Memory B cell (primary cell): ENCODE results near the gene RUNX2.

Experiments
- ATAC-seq: fragments of 150-1000 bp; cut with Tn5 transposase; 2 replicates; pipeline ENCODE4 v1.10.0; 2021; ENCODE audit warnings: low read depth, mild to moderate bottlenecking, moderate library complexity
- DNase-seq, 2 donors: peaks; one replicate each; pipeline ENCODE4 v3.0.0; 2022; ENCODE audit warnings: low spot score in 2 of 2
- H3K27ac Mint-ChIP-seq: one replicate; pipeline ENCODE4 v1.8.0; 2022; ENCODE audit warnings: mild to moderate bottlenecking, moderate library complexity, mixed read lengths
- H3K27me3 Mint-ChIP-seq: one replicate; pipeline ENCODE4 v1.8.0; 2022; ENCODE audit warnings: mixed read lengths
- H3K36me3 Mint-ChIP-seq: one replicate; pipeline ENCODE4 v1.8.0; 2022; ENCODE audit warnings: mild to moderate bottlenecking, mixed read lengths
- H3K4me1 Mint-ChIP-seq: one replicate; pipeline ENCODE4 v1.8.0; 2022; ENCODE audit warnings: mixed read lengths
- H3K4me3 Mint-ChIP-seq: one replicate; pipeline ENCODE4 v1.8.0; 2022; ENCODE audit warnings: mild to moderate bottlenecking, moderate library complexity, mixed read lengths
- H3K9me3 Mint-ChIP-seq: one replicate; pipeline ENCODE4 v1.8.0; 2022; ENCODE audit warnings: mixed read lengths

The RUNX2 gene

DNA sequence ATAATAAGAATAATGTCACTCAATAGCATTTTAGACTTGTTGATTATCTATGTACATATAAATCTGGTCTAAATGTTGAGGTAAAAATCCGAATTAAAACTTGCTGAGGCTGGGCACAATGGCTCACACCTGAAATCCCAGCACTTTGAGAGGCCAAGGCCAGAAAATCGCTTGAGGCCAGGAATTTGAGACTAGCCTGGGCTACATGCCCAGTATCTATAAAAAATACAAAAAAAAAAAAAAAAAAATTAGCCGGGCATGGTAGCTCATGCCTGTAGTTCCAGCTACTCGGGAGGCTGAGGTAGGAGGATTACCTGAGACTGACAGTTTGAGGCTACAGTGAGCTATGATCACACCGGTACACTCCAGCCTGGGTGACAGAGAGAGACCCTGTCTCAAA, 83.8 kb downstream of the RUNX2 start:
- ATAC-seq, result no peak
- Mint-ChIP-seq H3K9me3 (no peaks in the 10 kb centered on the region), H3K36me3 (no peaks in the 10 kb centered on the region), H3K4me1 (peaks cover 7% of the 10 kb centered on the region), H3K27me3 (peaks cover 3% of the 10 kb centered on the region), H3K27ac (no peak overlapping the region), H3K4me3 (no peak overlapping the region)
- no peak for DNase-seq

DNA sequence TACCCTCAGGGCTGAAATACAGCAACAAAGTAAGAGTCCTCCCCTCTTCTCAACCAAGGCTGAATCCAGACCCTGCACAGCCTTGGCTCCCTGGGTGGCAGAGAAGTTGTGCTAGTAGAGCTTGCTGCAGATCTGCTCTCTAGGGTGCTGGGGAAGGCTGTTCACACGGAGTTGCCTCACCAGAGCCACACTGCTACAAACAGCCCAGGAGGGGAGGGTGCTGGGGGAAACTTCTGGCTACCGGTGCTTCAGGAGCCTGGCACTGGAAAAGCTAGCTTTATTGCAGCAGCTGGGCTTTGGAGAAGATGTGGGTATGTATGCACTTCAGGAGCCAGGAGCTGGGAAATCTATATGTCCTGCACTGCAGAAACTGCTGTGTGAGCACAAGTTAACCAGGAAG, 87.2 kb downstream of the RUNX2 start:
- Mint-ChIP-seq H3K4me1 (peaks cover 17% of the 10 kb centered on the region), H3K36me3 (no peaks in the 10 kb centered on the region), H3K27me3 (peaks cover 12% of the 10 kb centered on the region), H3K4me3 (no peak overlapping the region), H3K9me3 (no peaks in the 10 kb centered on the region), H3K27ac (no peak overlapping the region)
- DNase-seq (no peak), ATAC-seq (no peak)

GRCh38 chr6:45415788-45416518, 87.8 kb downstream of the RUNX2 start:
- DNase-seq, result no peak
- peaks cover 17% of the 10 kb centered on the region for H3K4me1 Mint-ChIP-seq
- no peak overlapping the region for H3K4me3 Mint-ChIP-seq
- ATAC-seq, result no peak
- H3K27ac Mint-ChIP-seq, result no peak overlapping the region
- H3K27me3 Mint-ChIP-seq, result peaks cover 12% of the 10 kb centered on the region
- no peaks in the 10 kb centered on the region for H3K36me3 Mint-ChIP-seq
- H3K9me3 Mint-ChIP-seq, result no peaks in the 10 kb centered on the region

GRCh38 chr6:45416700-45417099, 88.6 kb downstream of the RUNX2 start:
- Mint-ChIP-seq H3K27me3 (peaks cover 17% of the 10 kb centered on the region), H3K4me1 (peaks cover 22% of the 10 kb centered on the region), H3K36me3 (no peaks in the 10 kb centered on the region), H3K4me3 (no peak overlapping the region), H3K9me3 (no peaks in the 10 kb centered on the region), H3K27ac (no peak overlapping the region)
- ATAC-seq (no peak), DNase-seq (no peak)

DNA sequence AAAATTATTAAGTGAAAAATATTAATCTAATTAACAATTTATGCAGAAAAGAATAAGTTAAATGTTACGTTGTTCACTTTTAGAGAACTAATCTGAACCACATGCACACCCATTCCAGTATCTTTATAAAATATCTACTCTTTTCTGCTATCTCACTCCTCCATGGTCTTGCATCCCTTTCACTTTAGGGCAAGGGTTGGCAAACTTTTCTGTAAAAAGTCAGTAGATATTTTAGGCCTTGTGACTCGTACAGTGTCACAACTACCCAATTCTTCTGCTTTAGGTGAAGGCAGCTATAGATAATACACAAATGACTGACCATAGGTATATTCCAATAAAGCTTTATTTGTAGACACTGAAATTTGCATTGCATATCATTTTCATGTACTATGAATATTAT, 89.3 kb downstream of the RUNX2 start:
- no peak for DNase-seq
- H3K36me3 Mint-ChIP-seq, result no peaks in the 10 kb centered on the region
- H3K9me3 Mint-ChIP-seq, result no peaks in the 10 kb centered on the region
- H3K27ac Mint-ChIP-seq, result no peak overlapping the region
- H3K4me1 Mint-ChIP-seq, result peaks cover 27% of the 10 kb centered on the region
- H3K4me3 Mint-ChIP-seq, result no peak overlapping the region
- peaks cover 21% of the 10 kb centered on the region for H3K27me3 Mint-ChIP-seq
- no peak for ATAC-seq

DNA sequence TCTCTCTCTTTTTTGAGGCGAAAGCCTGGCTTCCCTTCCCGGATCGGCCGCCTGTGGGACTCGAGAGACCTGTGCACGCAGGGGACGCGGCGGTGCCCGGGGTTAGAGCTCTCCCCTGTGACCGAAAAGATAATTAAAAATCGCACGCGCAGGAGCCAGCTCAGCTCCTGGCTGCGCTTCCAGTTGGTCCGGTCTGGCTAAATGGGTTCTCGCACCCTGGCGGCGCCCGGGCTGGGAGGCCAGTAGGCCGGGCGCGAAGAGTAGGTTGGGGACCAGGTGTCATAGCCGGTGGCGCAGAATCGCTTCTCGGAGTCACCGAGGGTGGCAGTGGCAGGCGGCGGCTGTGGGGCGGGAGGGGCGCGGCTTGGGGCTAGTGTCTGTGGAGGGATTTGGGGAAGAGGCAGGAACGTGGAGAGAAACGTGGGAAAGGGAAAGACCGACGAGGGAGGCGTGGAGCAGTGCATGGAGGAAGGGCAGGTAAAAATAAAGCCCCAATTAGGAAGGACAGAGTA, 91.5 kb downstream of the RUNX2 start:
- peaks cover 37% of the 10 kb centered on the region for H3K4me1 Mint-ChIP-seq
- peak; percentile 45 for ATAC-seq
- peak overlapping the region; percentile 17 for H3K27ac Mint-ChIP-seq
- peak overlapping the region; percentile 72 for H3K4me3 Mint-ChIP-seq
- peak; percentile 35 to 43 for DNase-seq
- no peaks in the 10 kb centered on the region for H3K9me3 Mint-ChIP-seq
- peaks cover 27% of the 10 kb centered on the region for H3K27me3 Mint-ChIP-seq
- no peaks in the 10 kb centered on the region for H3K36me3 Mint-ChIP-seq

- H3K4me3 Mint-ChIP-seq, result peak overlapping the region; percentile 72
- no peaks in the 10 kb centered on the region for H3K9me3 Mint-ChIP-seq
- H3K27me3 Mint-ChIP-seq, result peaks cover 26% of the 10 kb centered on the region
- DNase-seq (peak; percentile 4 to 19), ATAC-seq (no peak)
- peak overlapping the region; percentile 17 for H3K27ac Mint-ChIP-seq
- H3K36me3 Mint-ChIP-seq, result no peaks in the 10 kb centered on the region
- peaks cover 37% of the 10 kb centered on the region for H3K4me1 Mint-ChIP-seq
Observed at GRCh38 chr6:45420083-45420908, 92.2 kb downstream of the RUNX2 start.

DNA sequence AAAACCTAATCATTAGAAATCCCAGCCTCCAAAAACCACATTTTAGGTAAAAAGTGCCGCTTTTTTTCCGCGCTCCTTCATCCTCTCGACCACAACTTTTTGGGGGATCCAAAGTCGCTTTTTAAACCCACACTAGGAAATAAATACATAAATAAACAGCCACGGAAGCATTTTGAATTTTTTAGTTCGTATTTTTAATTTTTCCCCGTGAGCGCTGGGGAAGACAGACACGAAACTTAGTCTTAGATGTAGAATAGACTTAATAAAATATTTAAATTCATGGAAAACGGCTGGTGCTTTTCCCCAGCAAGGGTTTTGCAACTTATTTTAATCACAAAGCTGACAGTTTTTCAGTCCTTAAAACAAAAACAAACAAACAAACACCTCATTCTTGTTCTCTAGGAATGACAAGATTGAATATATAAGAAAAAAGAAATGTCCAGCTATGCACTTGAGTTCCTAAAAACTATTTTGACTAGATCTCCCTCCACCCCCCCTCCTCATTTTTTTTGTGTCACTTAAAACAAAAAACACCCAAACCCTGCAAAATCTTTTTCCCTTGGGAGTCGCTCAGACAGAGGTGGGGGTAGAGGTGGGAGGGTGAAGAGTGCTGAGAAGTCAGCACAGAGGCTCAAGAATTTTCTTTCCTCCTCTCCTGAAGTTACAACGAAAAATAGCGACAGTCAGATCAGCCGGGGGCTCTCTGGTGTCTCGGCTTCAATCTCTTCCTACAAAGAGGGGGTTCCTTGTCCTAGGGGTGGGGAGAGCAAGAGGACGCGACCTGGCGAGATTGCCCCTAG, 93.0 kb downstream of the RUNX2 start:
- peak in 1 of 2 donors; percentile 3 for DNase-seq
- Mint-ChIP-seq H3K27ac (peak overlapping the region; percentile 74), H3K4me1 (peaks cover 33% of the 10 kb centered on the region), H3K4me3 (peak overlapping the region; percentile 95), H3K27me3 (peaks cover 25% of the 10 kb centered on the region), H3K36me3 (no peaks in the 10 kb centered on the region), H3K9me3 (no peaks in the 10 kb centered on the region)
- no peak for ATAC-seq

DNA sequence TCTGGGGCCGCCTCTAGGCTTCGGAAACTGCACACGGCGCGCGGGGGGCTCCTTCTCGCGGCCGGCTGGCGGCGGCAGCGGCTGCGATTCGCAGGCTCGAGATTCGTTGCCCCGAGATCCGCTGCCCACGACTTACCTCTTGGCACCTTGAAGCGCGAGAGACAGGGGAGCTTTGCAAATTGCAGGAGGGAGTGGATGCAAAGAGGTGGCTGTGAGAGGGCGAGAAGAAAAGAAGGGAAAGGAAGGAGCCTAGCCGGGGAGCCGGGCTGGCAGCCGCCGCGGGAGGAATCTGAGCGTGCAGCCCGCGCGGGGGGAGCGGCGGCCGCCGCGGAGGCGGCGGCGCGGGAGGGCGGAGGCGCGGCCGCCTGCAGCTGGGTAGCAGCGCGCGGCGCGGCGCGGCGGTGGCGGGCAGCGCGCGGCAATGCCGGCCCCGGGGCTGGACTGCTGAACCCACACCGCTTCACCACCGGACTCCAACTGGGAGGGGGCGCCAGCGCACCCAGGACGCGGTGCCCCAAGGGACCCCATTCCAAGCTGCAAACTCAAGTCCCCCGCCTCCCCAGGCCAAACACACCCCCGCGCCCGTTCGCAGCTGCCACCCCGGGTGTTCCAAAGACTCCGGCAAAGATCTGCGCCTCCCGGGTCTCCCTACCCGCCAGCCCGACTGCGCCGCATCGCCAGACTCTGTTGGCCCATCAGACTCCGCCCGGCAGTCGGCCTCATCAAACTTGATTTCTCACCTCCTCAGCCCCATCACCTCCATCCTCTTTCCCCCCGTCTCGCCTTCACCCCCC, 93.8 kb downstream of the RUNX2 start:
- Mint-ChIP-seq H3K27me3 (peaks cover 25% of the 10 kb centered on the region), H3K9me3 (no peaks in the 10 kb centered on the region), H3K27ac (peak overlapping the region; percentile 75), H3K4me1 (peaks cover 31% of the 10 kb centered on the region), H3K4me3 (peak overlapping the region; percentile 96), H3K36me3 (no peaks in the 10 kb centered on the region)
- ATAC-seq, result peak; percentile 46
- peak; percentile 25 to 54 for DNase-seq

GRCh38 chr6:45422503-45423110, 94.5 kb downstream of the RUNX2 start:
- peak overlapping the region; percentile 75 for H3K27ac Mint-ChIP-seq
- peaks cover 31% of the 10 kb centered on the region for H3K4me1 Mint-ChIP-seq
- peaks cover 24% of the 10 kb centered on the region for H3K27me3 Mint-ChIP-seq
- H3K9me3 Mint-ChIP-seq, result no peaks in the 10 kb centered on the region
- peak overlapping the region; percentile 96 for H3K4me3 Mint-ChIP-seq
- no peaks in the 10 kb centered on the region for H3K36me3 Mint-ChIP-seq
- DNase-seq (no peak), ATAC-seq (peak; percentile 31)

- Mint-ChIP-seq H3K27me3 (peaks cover 24% of the 10 kb centered on the region), H3K4me1 (peaks cover 31% of the 10 kb centered on the region), H3K36me3 (no peaks in the 10 kb centered on the region), H3K4me3 (peak overlapping the region; percentile 93), H3K27ac (peak overlapping the region; percentile 75), H3K9me3 (no peaks in the 10 kb centered on the region)
- ATAC-seq, result peak; percentile 2
- DNase-seq, result peak; percentile 30 to 47
Observed at GRCh38 chr6:45423111-45423823, 95.1 kb downstream of the RUNX2 start.

- Mint-ChIP-seq H3K4me3 (peak overlapping the region; percentile 62), H3K9me3 (no peaks in the 10 kb centered on the region), H3K4me1 (peaks cover 31% of the 10 kb centered on the region), H3K27me3 (peaks cover 22% of the 10 kb centered on the region), H3K27ac (no peak overlapping the region), H3K36me3 (no peaks in the 10 kb centered on the region)
- DNase-seq (peak; percentile 14 to 37), ATAC-seq (peak; percentile 23)
Observed at GRCh38 chr6:45423824-45424450, 95.8 kb downstream of the RUNX2 start.
